Ovary (tissue), 9 donors: ENCODE results near the gene NBPF4. TPM values are rescaled to one million over a fixed set of nuclear protein-coding genes. Genes with fewer than 3 reads are reported as not detected.

ENCODE experiments used
- DNase-seq, 5 donors: peaks; one replicate each; pipeline ENCODE4 v3.0.0-alpha.2; 2019 to 2020
- H3K27ac ChIP-seq, 2 donors: fragments of 200-600 bp; one replicate each; pipeline versions ENCODE4 v1.5.1 to v1.8.0; 2019 to 2022
- H3K27me3 ChIP-seq: fragments of 200-600 bp; one replicate; pipeline ENCODE4 v1.8.0; 2022
- H3K36me3 ChIP-seq: fragments of 200-600 bp; sonication (generic); one replicate; pipeline ENCODE4 v1.5.1; 2019
- H3K4me1 ChIP-seq: one replicate; pipeline ENCODE4 v1.8.1; 2013; ENCODE audit warnings: mild to moderate bottlenecking, moderate library complexity; ENCODE audit not compliant: insufficient read depth
- H3K4me3 ChIP-seq: fragments of 200-600 bp; sonication (generic); one replicate; pipeline ENCODE4 v1.5.1; 2017
- H3K9me3 ChIP-seq, 2 donors: fragments of 200-600 bp in 1 of 2; sonication (generic) in 1 of 2; one replicate each; pipeline versions ENCODE4 v1.5.1 to v1.8.1; 2013 to 2019; ENCODE audit warnings: mild to moderate bottlenecking in 1 of 2, moderate library complexity in 1 of 2
- EP300 ChIP-seq: sonication (generic); formaldehyde crosslinking; IDR thresholded peaks from one replicate; pipeline ENCODE4 v1.6.1; 2017; ENCODE audit warnings: antibody characterized with exemption
- POLR2A ChIP-seq: fragments of 450-650 bp; IDR thresholded peaks from one replicate; pipeline ENCODE4 v1.6.1; 2017; ENCODE audit warnings: antibody characterized with exemption, mild to moderate bottlenecking, moderate library complexity
- WGBS, 3 donors: extraction: QIAGEN DNeasy Blood & Tissue Kit in 1 of 3; methylation state at CpG; one replicate each; pipeline versions ENCODE4 v1.1.5 to v1.1.7; 2013 to 2017; 5-methylcytosine and 5-hydroxymethylcytosine counted together
- intact Hi-C, 4 donors: fragments of 100-400 bp; cut with DNase I; formaldehyde crosslinking; loops; one replicate each; pipeline versions ENCODE4 v1.11.0 to v1.15.1; 2022 to 2023
- polyA plus RNA-seq, 2 donors: library from polyadenylated mRNA; stranded (reverse); fragments of 200-250 nt in 1 of 2; fragments of 350-450 nt in 1 of 2; fragmentation: Illumina TruSeq in 1 of 2; extraction: RNeasy Lipid Tissue Mini Kit (QIAGEN cat#74804) in 1 of 2; gene quantifications; one replicate each; pipeline ENCODE4 v1.2.3, GENCODE V29; 2013 to 2014
- total RNA-seq, 7 donors: library from RNA; depleted of rRNA in 2 of 7; stranded (reverse); fragments of >200 nt in 2 of 7; fragmentation: NEBNext Ultra II Directional in 3 of 7; extraction: Animal tissue kit (Norgen Biotek cat#: 25700) in 3 of 7; gene quantifications; one replicate each; pipeline versions ENCODE4 v1.1.0 to v1.2.4, GENCODE V29; 2016 to 2023
- TF ChIP-seq, protein P1 (sequence below), 3 donors: fragments of 450-650 bp in 2 of 3; fragments of 200-600 bp in 1 of 3; IDR thresholded peaks; one replicate each; pipeline versions ENCODE4 v1.5.1 to v1.8.0; 2016 to 2022; ENCODE audit warnings: antibody characterized with exemption in 3 of 3, mild to moderate bottlenecking in 1 of 3
- donor health status: DM: no; HTN: no; CAD: no; lungs with moderate emphysema.
- donor health status: DM: no; HTN: no; CAD: no.
- donor health status: Bipolar disorder and iron deficiency.
- donor health status: DM: yes; HTN: yes; CAD: no.
- donor health status: DM: no; HTN: no; CAD: no.
- donor health status: DM: yes; HTN: yes; CAD: no.

NBPF4 gene
- total and polyA plus RNA-seq, 9 donors = 0.13 TPM; not detected in 8

DNA sequence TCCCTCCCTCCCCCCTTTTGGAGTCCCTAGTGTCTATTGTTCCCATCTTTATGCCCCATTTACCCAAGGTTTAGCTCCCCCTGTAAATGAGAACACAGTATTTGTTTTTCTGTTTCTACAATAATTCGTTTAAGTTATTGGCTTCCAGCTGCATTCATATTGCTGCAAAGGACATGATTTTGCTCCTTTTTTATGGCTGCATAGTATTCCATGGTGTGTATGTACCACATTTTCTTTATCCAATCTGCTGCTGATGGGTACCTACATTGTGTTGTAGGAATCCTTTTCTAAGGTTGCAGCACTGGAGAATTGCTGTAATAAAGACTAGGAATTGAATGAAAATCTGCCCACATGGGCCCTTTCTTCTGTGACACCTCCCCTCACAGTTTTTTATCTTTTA, 50.5 kb downstream of the NBPF4 start:
- Histone ChIP-seq H3K4me3 (no peak overlapping the region), H3K36me3 (no peaks in the 10 kb centered on the region), H3K27me3 (no peaks in the 10 kb centered on the region), H3K4me1 (peaks cover 3% of the 10 kb centered on the region), H3K27ac (no peak overlapping the region), H3K9me3 (no peaks in the 10 kb centered on the region)
- no peak for DNase-seq
- TF ChIP-seq EP300 = no peak
- TF ChIP-seq, protein P1, sequence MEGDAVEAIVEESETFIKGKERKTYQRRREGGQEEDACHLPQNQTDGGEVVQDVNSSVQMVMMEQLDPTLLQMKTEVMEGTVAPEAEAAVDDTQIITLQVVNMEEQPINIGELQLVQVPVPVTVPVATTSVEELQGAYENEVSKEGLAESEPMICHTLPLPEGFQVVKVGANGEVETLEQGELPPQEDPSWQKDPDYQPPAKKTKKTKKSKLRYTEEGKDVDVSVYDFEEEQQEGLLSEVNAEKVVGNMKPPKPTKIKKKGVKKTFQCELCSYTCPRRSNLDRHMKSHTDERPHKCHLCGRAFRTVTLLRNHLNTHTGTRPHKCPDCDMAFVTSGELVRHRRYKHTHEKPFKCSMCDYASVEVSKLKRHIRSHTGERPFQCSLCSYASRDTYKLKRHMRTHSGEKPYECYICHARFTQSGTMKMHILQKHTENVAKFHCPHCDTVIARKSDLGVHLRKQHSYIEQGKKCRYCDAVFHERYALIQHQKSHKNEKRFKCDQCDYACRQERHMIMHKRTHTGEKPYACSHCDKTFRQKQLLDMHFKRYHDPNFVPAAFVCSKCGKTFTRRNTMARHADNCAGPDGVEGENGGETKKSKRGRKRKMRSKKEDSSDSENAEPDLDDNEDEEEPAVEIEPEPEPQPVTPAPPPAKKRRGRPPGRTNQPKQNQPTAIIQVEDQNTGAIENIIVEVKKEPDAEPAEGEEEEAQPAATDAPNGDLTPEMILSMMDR (IDR thresholded peaks at IDR 0.05) = no peak
- no peak for TF ChIP-seq POLR2A
- intact Hi-C loops = no loop called here
- WGBS, 3 donors = 89 to 99% (median 92%) methylated on average over 1 of the region's 1 CpG

DNA sequence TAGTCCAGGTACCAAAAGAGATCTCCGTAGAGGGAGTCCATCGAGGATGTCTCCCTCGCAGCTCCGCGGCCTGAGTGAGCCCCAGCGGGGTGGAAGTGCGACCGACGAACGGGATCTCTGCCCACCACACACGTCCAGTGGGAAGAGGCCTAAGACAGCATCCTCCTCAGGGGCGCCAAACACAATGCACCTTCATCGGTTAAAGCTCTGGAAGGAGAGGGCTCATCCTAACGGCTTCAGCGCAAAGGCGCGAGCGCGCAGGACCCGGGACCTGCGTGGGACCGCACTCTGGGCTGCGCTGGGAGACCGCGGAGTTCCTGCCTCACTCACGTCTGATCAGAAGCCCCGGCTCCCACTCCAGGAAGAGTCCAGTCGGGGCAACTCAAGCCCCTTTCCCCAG, 51.3 kb downstream of the NBPF4 start:
- DNase-seq = no peak
- H3K36me3 ChIP-seq = no peaks in the 10 kb centered on the region
- no peaks in the 10 kb centered on the region for H3K9me3 ChIP-seq
- intact Hi-C loops = no loop called here
- WGBS, 3 donors = 97 to 98% (median 98%) methylated on average over 26 to 28 of the region's 28 CpGs
- TF ChIP-seq EP300 (no peak), POLR2A (no peak)
- TF ChIP-seq, protein P1 (IDR thresholded peaks at IDR 0.05) = no peak
- no peaks in the 10 kb centered on the region for H3K27me3 ChIP-seq
- H3K4me1 ChIP-seq = peaks cover under 1% of the 10 kb centered on the region
- H3K27ac ChIP-seq = no peak overlapping the region
- no peak overlapping the region for H3K4me3 ChIP-seq

- H3K4me1 ChIP-seq = no peaks in the 10 kb centered on the region
- DNase-seq = no peak
- H3K9me3 ChIP-seq = no peaks in the 10 kb centered on the region
- H3K4me3 ChIP-seq = no peak overlapping the region
- H3K36me3 ChIP-seq = no peaks in the 10 kb centered on the region
- H3K27ac ChIP-seq = no peak overlapping the region
- TF ChIP-seq EP300 (no peak), POLR2A (no peak)
- TF ChIP-seq, protein P1 (IDR thresholded peaks at IDR 0.05) = no peak
- intact Hi-C loops = no loop called here
- 79 to 81% (median 79%) methylated on average over 5 of the region's 5 CpGs for WGBS, 3 donors
- no peaks in the 10 kb centered on the region for H3K27me3 ChIP-seq
These were observed 53.0 kb downstream of the NBPF4 start for GRCh38 chr1:108190686-108191416.

DNA sequence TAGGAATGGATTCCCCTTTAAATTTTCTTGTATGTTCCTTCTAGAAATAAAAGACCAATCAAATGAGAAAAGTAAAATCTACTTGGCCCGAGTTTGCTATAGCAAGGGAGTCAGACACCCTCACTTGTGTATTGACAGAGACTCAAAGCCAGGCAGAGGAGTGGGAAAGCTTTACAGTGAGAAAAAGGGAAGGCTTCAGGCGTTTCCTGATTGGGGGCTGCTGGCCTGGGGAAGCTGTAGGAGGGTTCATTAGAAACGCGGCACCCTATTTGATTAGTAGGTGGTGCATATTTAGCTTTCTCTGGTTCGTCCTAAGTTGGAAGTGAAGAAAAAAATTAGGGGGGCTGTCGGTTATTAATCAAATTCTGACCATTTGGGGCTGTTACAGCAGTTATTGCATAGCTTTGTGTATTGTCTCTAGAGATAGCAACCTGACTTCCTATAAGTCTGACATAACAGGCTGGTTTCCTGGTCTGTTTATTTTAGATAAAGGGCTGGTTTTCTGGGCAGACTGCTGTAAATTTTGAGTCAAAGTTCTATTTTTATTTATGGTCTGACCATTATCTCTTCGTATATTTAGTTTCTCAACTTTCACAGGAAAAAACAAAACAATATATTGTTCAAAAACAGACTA, 53.8 kb downstream of the NBPF4 start:
- intact Hi-C loops = no loop called here
- Histone ChIP-seq H3K36me3 (no peaks in the 10 kb centered on the region), H3K9me3 (no peaks in the 10 kb centered on the region), H3K4me1 (no peaks in the 10 kb centered on the region), H3K27me3 (no peaks in the 10 kb centered on the region), H3K4me3 (no peak overlapping the region), H3K27ac (no peak overlapping the region)
- DNase-seq = no peak
- TF ChIP-seq EP300 = no peak
- TF ChIP-seq, protein P1 (IDR thresholded peaks at IDR 0.05) = no peak
- no peak for TF ChIP-seq POLR2A
- 59 to 78% (median 72%) methylated on average over 7 of the region's 7 CpGs for WGBS, 3 donors
